ENCODE data around the gene FRRS1. TPM values are rescaled to one million over a fixed set of nuclear protein-coding genes. Genes with fewer than 3 reads are reported as not detected.

Gene FRRS1
- polyA plus RNA-seq, 1 donor (not counting 4 experiments of a cell fraction or from before 2014, with no cell fraction given), result 11.2 TPM

GRCh38 chr1:99673315-99673714 is 93.1 kb downstream of the FRRS1 start:
- no peak for FAIRE-seq
- H4K20me1 ChIP-seq (ENCODE audit: control insufficient read depth, extremely low read depth, insufficient read depth, low read length), result no peaks in the 10 kb centered on the region
- no peak for DNase-seq (ENCODE audit: low read depth, low spot score)
- no peak overlapping the region for H3K4me3 ChIP-seq (ENCODE audit: control insufficient read depth in 2 of 3, extremely low read depth in 1 of 3, insufficient read depth in 2 of 3, low read depth in 1 of 3, low read length in 3 of 3)
- H3K79me2 ChIP-seq (ENCODE audit: control insufficient read depth, insufficient read depth, low read length), result no peaks in the 10 kb centered on the region
- no peak overlapping the region for H2AFZ ChIP-seq (ENCODE audit: control insufficient read depth, low read length)
- H3K9me3 ChIP-seq (ENCODE audit: control insufficient read depth, low read depth, low read length), result no peaks in the 10 kb centered on the region
- H3K27me3 ChIP-seq (ENCODE audit: control insufficient read depth, extremely low read depth, insufficient read depth, low read length), result no peaks in the 10 kb centered on the region
- no peaks in the 10 kb centered on the region for H3K9me1 ChIP-seq (ENCODE audit: control insufficient read depth, extremely low read depth, insufficient read depth, low read length)
- H3K4me1 ChIP-seq (ENCODE audit: control insufficient read depth, extremely low read depth, insufficient read depth, low read length), result no peaks in the 10 kb centered on the region
- H3K4me2 ChIP-seq (ENCODE audit: control insufficient read depth, extremely low read depth, insufficient read depth, low read depth, low read length), result no peak overlapping the region
- H3K36me3 ChIP-seq (ENCODE audit: control insufficient read depth in 2 of 2, extremely low read depth in 1 of 2, insufficient read depth in 2 of 2, low read length in 2 of 2), result no peaks in the 10 kb centered on the region
- H3K27ac ChIP-seq (ENCODE audit: control insufficient read depth, insufficient read depth, low read length), result no peak overlapping the region
- dilution Hi-C loops (cut with MboI; ENCODE audit: extremely low pct_ligation_motif_present, low sequenced_read_pairs), result no loop called here
- TF ChIP-seq EZH2 (IDR thresholded peaks at IDR 0.05; ENCODE audit: low read length), result no peak
- TF ChIP-seq, protein P1, sequence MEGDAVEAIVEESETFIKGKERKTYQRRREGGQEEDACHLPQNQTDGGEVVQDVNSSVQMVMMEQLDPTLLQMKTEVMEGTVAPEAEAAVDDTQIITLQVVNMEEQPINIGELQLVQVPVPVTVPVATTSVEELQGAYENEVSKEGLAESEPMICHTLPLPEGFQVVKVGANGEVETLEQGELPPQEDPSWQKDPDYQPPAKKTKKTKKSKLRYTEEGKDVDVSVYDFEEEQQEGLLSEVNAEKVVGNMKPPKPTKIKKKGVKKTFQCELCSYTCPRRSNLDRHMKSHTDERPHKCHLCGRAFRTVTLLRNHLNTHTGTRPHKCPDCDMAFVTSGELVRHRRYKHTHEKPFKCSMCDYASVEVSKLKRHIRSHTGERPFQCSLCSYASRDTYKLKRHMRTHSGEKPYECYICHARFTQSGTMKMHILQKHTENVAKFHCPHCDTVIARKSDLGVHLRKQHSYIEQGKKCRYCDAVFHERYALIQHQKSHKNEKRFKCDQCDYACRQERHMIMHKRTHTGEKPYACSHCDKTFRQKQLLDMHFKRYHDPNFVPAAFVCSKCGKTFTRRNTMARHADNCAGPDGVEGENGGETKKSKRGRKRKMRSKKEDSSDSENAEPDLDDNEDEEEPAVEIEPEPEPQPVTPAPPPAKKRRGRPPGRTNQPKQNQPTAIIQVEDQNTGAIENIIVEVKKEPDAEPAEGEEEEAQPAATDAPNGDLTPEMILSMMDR (optimal IDR thresholded peaks at IDR 0.05 in 1 of 3, IDR thresholded peaks at IDR 0.05 in 1 of 3, conservative IDR thresholded peaks at IDR 0.05 in 1 of 3; ENCODE audit: extremely low read depth in 1 of 3, insufficient read depth in 2 of 3, low read length in 3 of 3), result no peak
- H3K9ac ChIP-seq (ENCODE audit: control insufficient read depth, extremely low read depth, insufficient read depth, low read length), result no peak overlapping the region

DNA sequence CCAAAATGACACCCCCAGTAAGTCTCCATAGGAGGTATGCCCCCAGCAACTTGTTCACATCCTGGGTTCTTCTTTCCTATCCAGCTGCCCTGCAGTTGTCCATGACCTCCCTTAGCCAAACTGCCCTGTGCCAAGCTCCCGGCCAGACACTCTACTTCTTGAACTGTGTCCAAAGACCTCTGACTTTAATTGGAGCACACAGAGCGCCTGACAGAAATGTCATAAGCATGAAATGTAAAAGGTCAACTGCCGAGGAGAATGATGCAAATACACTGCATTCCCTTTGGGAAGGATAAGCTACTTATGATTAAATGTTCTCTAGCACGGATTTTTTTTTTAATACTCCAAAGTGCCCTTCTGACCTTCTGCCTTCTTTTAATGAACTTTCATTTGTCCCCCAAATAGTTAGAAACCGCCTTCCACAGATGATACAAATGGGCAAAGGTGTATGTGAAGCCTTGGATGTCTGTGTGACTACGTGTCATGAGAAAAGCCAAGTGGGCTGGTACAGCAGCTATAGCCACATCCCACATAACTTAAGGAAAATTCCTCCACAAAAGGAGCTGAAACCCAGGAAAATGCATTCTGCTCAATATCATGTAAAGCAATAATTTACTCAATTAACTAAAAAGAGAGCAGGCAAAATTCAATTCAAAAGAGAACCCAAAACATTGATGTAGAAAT is 93.8 kb downstream of the FRRS1 start:
- H3K9me3 ChIP-seq (ENCODE audit: control insufficient read depth, low read depth, low read length), result no peaks in the 10 kb centered on the region
- no peak overlapping the region for H3K4me3 ChIP-seq (ENCODE audit: control insufficient read depth in 2 of 3, extremely low read depth in 1 of 3, insufficient read depth in 2 of 3, low read depth in 1 of 3, low read length in 3 of 3)
- dilution Hi-C loops (cut with MboI; ENCODE audit: extremely low pct_ligation_motif_present, low sequenced_read_pairs), result no loop called here
- H3K27ac ChIP-seq (ENCODE audit: control insufficient read depth, insufficient read depth, low read length), result no peak overlapping the region
- H2AFZ ChIP-seq (ENCODE audit: control insufficient read depth, low read length), result no peak overlapping the region
- DNase-seq (ENCODE audit: low read depth, low spot score), result no peak
- no peaks in the 10 kb centered on the region for H3K9me1 ChIP-seq (ENCODE audit: control insufficient read depth, extremely low read depth, insufficient read depth, low read length)
- TF ChIP-seq, protein P1 (optimal IDR thresholded peaks at IDR 0.05 in 1 of 3, IDR thresholded peaks at IDR 0.05 in 1 of 3, conservative IDR thresholded peaks at IDR 0.05 in 1 of 3; ENCODE audit: extremely low read depth in 1 of 3, insufficient read depth in 2 of 3, low read length in 3 of 3), result no peak
- no peak for TF ChIP-seq EZH2 (IDR thresholded peaks at IDR 0.05; ENCODE audit: low read length)
- H3K27me3 ChIP-seq (ENCODE audit: control insufficient read depth, extremely low read depth, insufficient read depth, low read length), result no peaks in the 10 kb centered on the region
- no peak overlapping the region for H3K9ac ChIP-seq (ENCODE audit: control insufficient read depth, extremely low read depth, insufficient read depth, low read length)
- H3K4me1 ChIP-seq (ENCODE audit: control insufficient read depth, extremely low read depth, insufficient read depth, low read length), result no peaks in the 10 kb centered on the region
- no peaks in the 10 kb centered on the region for H3K36me3 ChIP-seq (ENCODE audit: control insufficient read depth in 2 of 2, extremely low read depth in 1 of 2, insufficient read depth in 2 of 2, low read length in 2 of 2)
- H4K20me1 ChIP-seq (ENCODE audit: control insufficient read depth, extremely low read depth, insufficient read depth, low read length), result no peaks in the 10 kb centered on the region
- H3K4me2 ChIP-seq (ENCODE audit: control insufficient read depth, extremely low read depth, insufficient read depth, low read depth, low read length), result no peak overlapping the region
- H3K79me2 ChIP-seq (ENCODE audit: control insufficient read depth, insufficient read depth, low read length), result no peaks in the 10 kb centered on the region
- FAIRE-seq, result no peak
